ENCODE measurements around the gene APOBEC3B. TPM values are rescaled to one million over a fixed set of nuclear protein-coding genes. Genes with fewer than 3 reads are reported as not detected.
"Not testable (repeated sequence)": the region's sequence is repeated elsewhere in the genome, so short reads cannot be mapped to it uniquely, and the experiment has no call there.

APOBEC3B gene
- polyA plus RNA-seq, 1 donor, result 3.8 TPM

- Histone ChIP-seq H3K27ac (ENCODE audit: low read length) (no peak overlapping the region), H3K36me3 (ENCODE audit: control insufficient read depth, insufficient read depth, low read length) (no peaks in the 10 kb centered on the region), H3K4me1 (ENCODE audit: control insufficient read depth, insufficient read depth, low read length) (no peaks in the 10 kb centered on the region), H3K4me3 (ENCODE audit: low read length) (no peak overlapping the region), H3K9me3 (ENCODE audit: control insufficient read depth, low read depth, low read length) (no peaks in the 10 kb centered on the region), H3K27me3 (ENCODE audit: control insufficient read depth, insufficient read depth, low read length) (peaks cover 2% of the 10 kb centered on the region)
- no peak for DNase-seq
- 100% methylated on average over 1 of the region's 13 CpGs for WGBS (ENCODE audit: insufficient coverage, low lambda C conversion rate)
Observed at GRCh38 chr22:38941488-38941987, 40.6 kb upstream of the APOBEC3B start.

GRCh38 chr22:38942702-38943101 lies 39.4 kb upstream of the APOBEC3B start:
- WGBS (ENCODE audit: insufficient coverage, low lambda C conversion rate), result 80% methylated on average over 1 of the region's 5 CpGs
- Histone ChIP-seq H3K36me3 (ENCODE audit: control insufficient read depth, insufficient read depth, low read length) (no peaks in the 10 kb centered on the region), H3K27me3 (ENCODE audit: control insufficient read depth, insufficient read depth, low read length) (peaks cover 2% of the 10 kb centered on the region), H3K9me3 (ENCODE audit: control insufficient read depth, low read depth, low read length) (no peaks in the 10 kb centered on the region), H3K27ac (ENCODE audit: low read length) (no peak overlapping the region), H3K4me3 (ENCODE audit: low read length) (no peak overlapping the region), H3K4me1 (ENCODE audit: control insufficient read depth, insufficient read depth, low read length) (no peaks in the 10 kb centered on the region)
- DNase-seq, result no peak

- WGBS (ENCODE audit: insufficient coverage, low lambda C conversion rate), result 100% methylated on average over 1 of the region's 9 CpGs
- H3K36me3 ChIP-seq (ENCODE audit: control insufficient read depth, insufficient read depth, low read length), result no peaks in the 10 kb centered on the region
- H3K9me3 ChIP-seq (ENCODE audit: control insufficient read depth, low read depth, low read length), result no peaks in the 10 kb centered on the region
- H3K27ac ChIP-seq (ENCODE audit: low read length), result no peak overlapping the region
- H3K4me1 ChIP-seq (ENCODE audit: control insufficient read depth, insufficient read depth, low read length), result no peaks in the 10 kb centered on the region
- no peak overlapping the region for H3K4me3 ChIP-seq (ENCODE audit: low read length)
- DNase-seq, result no peak
- H3K27me3 ChIP-seq (ENCODE audit: control insufficient read depth, insufficient read depth, low read length), result peaks cover 2% of the 10 kb centered on the region
Observed at GRCh38 chr22:38943201-38943600, 38.9 kb upstream of the APOBEC3B start.

GRCh38 chr22:38943882-38944281 lies 38.3 kb upstream of the APOBEC3B start:
- no peaks in the 10 kb centered on the region for H3K9me3 ChIP-seq (ENCODE audit: control insufficient read depth, low read depth, low read length)
- H3K36me3 ChIP-seq (ENCODE audit: control insufficient read depth, insufficient read depth, low read length), result no peaks in the 10 kb centered on the region
- H3K27ac ChIP-seq (ENCODE audit: low read length), result no peak overlapping the region
- H3K4me1 ChIP-seq (ENCODE audit: control insufficient read depth, insufficient read depth, low read length), result no peaks in the 10 kb centered on the region
- no peak overlapping the region for H3K4me3 ChIP-seq (ENCODE audit: low read length)
- H3K27me3 ChIP-seq (ENCODE audit: control insufficient read depth, insufficient read depth, low read length), result peaks cover 2% of the 10 kb centered on the region
- WGBS (ENCODE audit: insufficient coverage, low lambda C conversion rate), result 40% methylated on average over 1 of the region's 3 CpGs
- DNase-seq, result no peak

GRCh38 chr22:38944653-38945052 lies 37.5 kb upstream of the APOBEC3B start:
- Histone ChIP-seq H3K27me3 (ENCODE audit: control insufficient read depth, insufficient read depth, low read length) (peaks cover 2% of the 10 kb centered on the region), H3K9me3 (ENCODE audit: control insufficient read depth, low read depth, low read length) (no peaks in the 10 kb centered on the region), H3K36me3 (ENCODE audit: control insufficient read depth, insufficient read depth, low read length) (no peaks in the 10 kb centered on the region), H3K4me1 (ENCODE audit: control insufficient read depth, insufficient read depth, low read length) (no peaks in the 10 kb centered on the region), H3K4me3 (ENCODE audit: low read length) (no peak overlapping the region), H3K27ac (ENCODE audit: low read length) (no peak overlapping the region)
- DNase-seq, result no peak
- WGBS (ENCODE audit: insufficient coverage, low lambda C conversion rate), result no CpG with 5 or more reads among the region's 7 CpGs

DNA sequence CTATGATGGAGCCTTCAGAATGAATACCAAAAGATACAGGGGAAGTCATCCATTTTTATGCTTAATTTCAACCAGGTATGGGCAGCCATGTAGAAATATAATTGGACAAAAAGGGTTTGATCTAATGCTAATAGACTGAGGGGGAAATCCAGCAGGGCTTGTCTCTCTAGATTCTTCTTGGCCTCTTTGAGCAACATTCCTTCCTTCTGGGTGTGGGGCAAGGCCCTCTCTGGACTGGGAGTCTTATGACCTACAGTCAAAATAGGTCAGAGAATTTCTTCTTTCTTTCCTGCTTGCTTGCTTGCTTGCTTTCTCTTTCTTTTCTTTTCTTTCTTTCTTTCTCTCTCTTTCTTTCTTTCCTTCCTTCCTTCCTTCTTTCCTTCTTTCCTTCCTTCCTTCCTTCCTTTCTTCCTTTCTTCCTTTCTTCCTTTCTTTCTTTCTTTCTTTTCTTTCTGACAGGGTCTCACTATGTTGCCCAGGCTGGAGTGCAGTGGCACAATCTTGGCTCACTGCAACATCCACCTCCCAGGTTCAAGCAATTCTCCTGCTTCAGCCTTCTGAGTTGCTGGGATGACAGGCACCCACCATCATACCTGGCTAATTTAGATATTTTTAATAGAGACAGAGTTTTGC lies 36.3 kb upstream of the APOBEC3B start:
- not testable (repeated sequence) for H3K36me3 ChIP-seq (ENCODE audit: control insufficient read depth, insufficient read depth, low read length); H3K4me1 ChIP-seq (ENCODE audit: control insufficient read depth, insufficient read depth, low read length); H3K27me3 ChIP-seq (ENCODE audit: control insufficient read depth, insufficient read depth, low read length); DNase-seq; H3K4me3 ChIP-seq (ENCODE audit: low read length); H3K9me3 ChIP-seq (ENCODE audit: control insufficient read depth, low read depth, low read length); H3K27ac ChIP-seq (ENCODE audit: low read length)

GRCh38 chr22:38946771-38947170 lies 35.4 kb upstream of the APOBEC3B start:
- DNase-seq, result no peak

GRCh38 chr22:38947321-38948140 lies 34.6 kb upstream of the APOBEC3B start:
- peaks cover 2% of the 10 kb centered on the region for H3K27me3 ChIP-seq (ENCODE audit: control insufficient read depth, insufficient read depth, low read length)
- no peak for DNase-seq
- peaks cover 15% of the 10 kb centered on the region for H3K4me1 ChIP-seq (ENCODE audit: control insufficient read depth, insufficient read depth, low read length)
- H3K4me3 ChIP-seq (ENCODE audit: low read length), result no peak overlapping the region
- no peak overlapping the region for H3K27ac ChIP-seq (ENCODE audit: low read length)
- H3K9me3 ChIP-seq (ENCODE audit: control insufficient read depth, low read depth, low read length), result no peaks in the 10 kb centered on the region
- H3K36me3 ChIP-seq (ENCODE audit: control insufficient read depth, insufficient read depth, low read length), result no peaks in the 10 kb centered on the region
- no CpG with 5 or more reads among the region's 14 CpGs for WGBS (ENCODE audit: insufficient coverage, low lambda C conversion rate)

More at GRCh38 chr22:38946771-38947170, 35.4 kb upstream of the APOBEC3B start:
- no peaks in the 10 kb centered on the region for H3K9me3 ChIP-seq (ENCODE audit: control insufficient read depth, low read depth, low read length)
- H3K27ac ChIP-seq (ENCODE audit: low read length), result no peak overlapping the region
- H3K36me3 ChIP-seq (ENCODE audit: control insufficient read depth, insufficient read depth, low read length), result no peaks in the 10 kb centered on the region
- peaks cover 2% of the 10 kb centered on the region for H3K27me3 ChIP-seq (ENCODE audit: control insufficient read depth, insufficient read depth, low read length)
- peaks cover 10% of the 10 kb centered on the region for H3K4me1 ChIP-seq (ENCODE audit: control insufficient read depth, insufficient read depth, low read length)
- no peak overlapping the region for H3K4me3 ChIP-seq (ENCODE audit: low read length)
- no CpG with 5 or more reads among the region's 8 CpGs for WGBS (ENCODE audit: insufficient coverage, low lambda C conversion rate)

GRCh38 chr22:38948181-38948940 lies 33.8 kb upstream of the APOBEC3B start:
- H3K27ac ChIP-seq (ENCODE audit: low read length), result no peak overlapping the region
- WGBS (ENCODE audit: insufficient coverage, low lambda C conversion rate), result no CpG with 5 or more reads among the region's 7 CpGs
- H3K27me3 ChIP-seq (ENCODE audit: control insufficient read depth, insufficient read depth, low read length), result peaks cover 2% of the 10 kb centered on the region
- no peak overlapping the region for H3K4me3 ChIP-seq (ENCODE audit: low read length)
- DNase-seq, result no peak
- H3K4me1 ChIP-seq (ENCODE audit: control insufficient read depth, insufficient read depth, low read length), result peaks cover 16% of the 10 kb centered on the region
- no peaks in the 10 kb centered on the region for H3K36me3 ChIP-seq (ENCODE audit: control insufficient read depth, insufficient read depth, low read length)
- no peaks in the 10 kb centered on the region for H3K9me3 ChIP-seq (ENCODE audit: control insufficient read depth, low read depth, low read length)

- Histone ChIP-seq H3K27ac (ENCODE audit: low read length) (no peak overlapping the region), H3K36me3 (ENCODE audit: control insufficient read depth, insufficient read depth, low read length) (no peaks in the 10 kb centered on the region), H3K4me3 (ENCODE audit: low read length) (no peak overlapping the region), H3K4me1 (ENCODE audit: control insufficient read depth, insufficient read depth, low read length) (peaks cover 30% of the 10 kb centered on the region), H3K9me3 (ENCODE audit: control insufficient read depth, low read depth, low read length) (no peaks in the 10 kb centered on the region), H3K27me3 (ENCODE audit: control insufficient read depth, insufficient read depth, low read length) (no peaks in the 10 kb centered on the region)
- DNase-seq, result no peak
- no CpG with 5 or more reads among the region's 8 CpGs for WGBS (ENCODE audit: insufficient coverage, low lambda C conversion rate)
Observed at GRCh38 chr22:38949889-38950405, 32.2 kb upstream of the APOBEC3B start.
